PC-3 (cell line): Measurements from ENCODE around the gene TXNDC16. TPM values are rescaled to one million over a fixed set of nuclear protein-coding genes. Genes with fewer than 3 reads are reported as not detected.

Experiments used
- ATAC-seq: fragments of 200-7000 bp; cut with Tn5 transposase; 2 replicates; pipeline ENCODE4 v1.9.1; 2020; ENCODE audit warnings: mild to moderate bottlenecking, moderate library complexity
- BruUV-seq: library from RNA; stranded (reverse); fragments of 400-500 nt; replicated peaks from 2 replicates; lab custom pipeline; 2021; lab: Mats Ljungman, UMichigan
- CTCF ChIA-PET: fragments of 300-600 bp; sonication (Branson Sonifier 250); formaldehyde crosslinking; loops from one replicate; lab custom pipeline; 2022; ENCODE audit warnings: antibody characterized with exemption; lab: Charles Lee
- POLR2A ChIA-PET: fragments of 300-600 bp; sonication (Branson Sonifier 250); formaldehyde crosslinking; loops from one replicate; lab custom pipeline; 2022; ENCODE audit warnings: antibody characterized with exemption; ENCODE audit not compliant: unreplicated experiment; lab: Charles Lee
- DNase-seq: peaks from one replicate; pipeline ENCODE4 v3.0.0-alpha.2; 2015
- H2AFZ ChIP-seq: fragments of 300-600 bp; sonication (generic); 2 replicates; pipeline ENCODE4 v1.6.0; 2016; ENCODE audit warnings: antibody characterized with exemption, low read length
- H3F3A ChIP-seq: fragments of 300-600 bp; sonication (generic); one replicate; pipeline ENCODE4 v1.6.0; 2017; ENCODE audit warnings: antibody characterized with exemption, low read length, control low read depth, mild to moderate bottlenecking; ENCODE audit not compliant: unreplicated experiment
- H3K27ac ChIP-seq: fragments of 300-600 bp; sonication (generic); 2 replicates; pipeline ENCODE4 v1.5.1; 2016; ENCODE audit warnings: mild to moderate bottlenecking, low read length
- H3K27me3 ChIP-seq: fragments of 300-600 bp; sonication (generic); 2 replicates; pipeline ENCODE4 v1.6.1; 2016; ENCODE audit warnings: low read length, mixed read lengths
- H3K36me3 ChIP-seq: fragments of 300-600 bp; sonication (generic); 2 replicates; pipeline ENCODE4 v1.6.1; 2016; ENCODE audit warnings: low read depth, mixed run types, low read length, mixed read lengths
- H3K4me1 ChIP-seq: fragments of 300-600 bp; sonication (generic); 2 replicates; pipeline ENCODE4 v1.5.1; 2016; ENCODE audit warnings: low read length; ENCODE audit not compliant: insufficient read depth
- H3K4me2 ChIP-seq: fragments of 300-600 bp; sonication (generic); 2 replicates; pipeline ENCODE4 v1.6.0; 2016; ENCODE audit warnings: low read length
- H3K4me3 ChIP-seq: fragments of 300-600 bp; sonication (generic); 2 replicates; pipeline ENCODE4 v1.5.1; 2016; ENCODE audit warnings: mild to moderate bottlenecking, low read length, mixed read lengths
- H3K79me2 ChIP-seq: fragments of 300-600 bp; sonication (generic); 2 replicates; pipeline ENCODE4 v1.6.1; 2017; ENCODE audit warnings: low read length, mixed read lengths
- H3K9ac ChIP-seq: fragments of 300-600 bp; sonication (generic); 2 replicates; pipeline ENCODE4 v1.6.0; 2016; ENCODE audit warnings: mild to moderate bottlenecking, low read length
- H3K9me2 ChIP-seq: fragments of 300-600 bp; sonication (generic); replicated peaks from 2 replicates; pipeline ENCODE4 v1.6.1; 2016; ENCODE audit warnings: mixed run types, low read length, mixed read lengths
- H3K9me3 ChIP-seq: fragments of 300-600 bp; sonication (generic); 2 replicates; pipeline ENCODE4 v1.6.1; 2016; ENCODE audit warnings: low read length, mixed read lengths
- H4K20me1 ChIP-seq: fragments of 300-600 bp; sonication (generic); 2 replicates; pipeline ENCODE4 v1.6.1; 2016; ENCODE audit warnings: low read length, mixed read lengths
- CTCF ChIP-seq: fragments of 300-600 bp; sonication (generic); conservative IDR thresholded peaks from 2 replicates; pipeline ENCODE4 v1.5.1; 2017; ENCODE audit warnings: antibody characterized with exemption, low read depth, mild to moderate bottlenecking, low read length
- EZH2 ChIP-seq: fragments of 300-600 bp; sonication (generic); IDR thresholded peaks from one replicate; pipeline ENCODE4 v1.6.1; 2017; ENCODE audit warnings: antibody characterized with exemption, mild to moderate bottlenecking, low read length; ENCODE audit not compliant: unreplicated experiment
- EZH2phosphoT487 ChIP-seq: fragments of 300-600 bp; sonication (generic); IDR thresholded peaks from 2 replicates; pipeline ENCODE4 v1.6.1; 2018; ENCODE audit warnings: mild to moderate bottlenecking, antibody characterized with exemption, low read length, borderline replicate concordance
- intact Hi-C: fragments of 100-400 bp; cut with micrococcal nuclease; formaldehyde crosslinking; loops from 2 replicates; pipeline ENCODE4 v1.9.0; 2023
- total RNA-seq: library from RNA; depleted of rRNA; stranded (reverse); fragments of >200 nt; gene quantifications from 2 replicates; pipeline ENCODE4 v1.2.3, GENCODE V29; 2014

The TXNDC16 gene
- total RNA-seq, 1 experiment from 2014 or later: 4.0 TPM

GRCh38 chr14:52531481-52531880, 20.8 kb downstream of the TXNDC16 start:
- intact Hi-C loops: no loop called here
- POLR2A ChIA-PET: no interaction called here
- no peaks in the 10 kb centered on the region for H3K27me3 ChIP-seq

DNA sequence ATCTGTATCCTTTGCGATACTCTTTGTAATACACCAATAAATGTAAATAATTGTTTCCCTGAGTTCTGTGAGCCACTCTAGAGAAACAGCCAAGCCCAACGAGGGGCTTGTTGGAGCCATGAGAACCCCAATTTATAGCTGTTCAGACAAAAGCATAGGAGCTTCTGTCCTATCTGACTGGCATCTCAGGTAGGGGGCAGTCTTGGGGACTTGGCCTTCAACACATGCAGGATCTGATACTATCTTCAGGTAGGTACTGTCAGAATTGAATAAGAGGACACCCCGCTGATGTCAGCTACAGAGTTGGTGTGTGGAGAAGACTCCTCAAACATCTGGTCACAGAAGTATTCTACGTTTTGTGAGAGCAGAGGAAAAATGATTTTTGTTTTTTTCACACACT, 25.3 kb downstream of the TXNDC16 start:
- Histone ChIP-seq H3K4me1 (no peaks in the 10 kb centered on the region), H3F3A (no peaks in the 10 kb centered on the region), H4K20me1 (no peaks in the 10 kb centered on the region), H3K4me3 (no peak overlapping the region), H3K9me3 (no peaks in the 10 kb centered on the region), H3K9me2 (no peaks in the 10 kb centered on the region), H3K79me2 (no peaks in the 10 kb centered on the region), H2AFZ (no peak overlapping the region), H3K27me3 (no peaks in the 10 kb centered on the region), H3K4me2 (no peak overlapping the region), H3K36me3 (no peaks in the 10 kb centered on the region), H3K9ac (no peak overlapping the region), H3K27ac (no peak overlapping the region)
- intact Hi-C loops: no loop called here
- DNase-seq (no peak), ATAC-seq (no peak)
- CTCF ChIA-PET: no interaction called here
- BruUV-seq: no TSS peak
- POLR2A ChIA-PET: no interaction called here
- TF ChIP-seq EZH2: no peak
- TF ChIP-seq CTCF: peak; percentile 29; the same call in 1 of the 2 replicates

More at GRCh38 chr14:52531481-52531880, 20.8 kb downstream of the TXNDC16 start:
- H3K9me3 ChIP-seq: no peaks in the 10 kb centered on the region
- H3K4me2 ChIP-seq: no peak overlapping the region
- H3K9me2 ChIP-seq: no peaks in the 10 kb centered on the region
- no peaks in the 10 kb centered on the region for H3F3A ChIP-seq
- BruUV-seq: no TSS peak
- no peak for ATAC-seq
- no peaks in the 10 kb centered on the region for H4K20me1 ChIP-seq
- H3K9ac ChIP-seq: no peak overlapping the region
- H3K4me1 ChIP-seq: peaks cover 6% of the 10 kb centered on the region; the same call in 1 of the 2 replicates
- CTCF ChIA-PET: no interaction called here
- H3K36me3 ChIP-seq: no peaks in the 10 kb centered on the region
- H3K27ac ChIP-seq: no peak overlapping the region
- no peak overlapping the region for H2AFZ ChIP-seq
- H3K79me2 ChIP-seq: no peaks in the 10 kb centered on the region
- H3K4me3 ChIP-seq: no peak overlapping the region
- TF ChIP-seq EZH2 (no peak), CTCF (no peak), EZH2phosphoT487 (no peak)
- no peak for DNase-seq

GRCh38 chr14:52522581-52523345, 29.5 kb downstream of the TXNDC16 start:
- Histone ChIP-seq H3K9ac (no peak overlapping the region), H3K9me3 (no peaks in the 10 kb centered on the region), H3K4me3 (no peak overlapping the region), H3K36me3 (no peaks in the 10 kb centered on the region), H3K27me3 (no peaks in the 10 kb centered on the region), H3K9me2 (no peaks in the 10 kb centered on the region), H3K4me1 (no peaks in the 10 kb centered on the region), H3F3A (no peaks in the 10 kb centered on the region), H3K4me2 (no peak overlapping the region), H3K79me2 (no peaks in the 10 kb centered on the region), H2AFZ (no peak overlapping the region), H4K20me1 (no peaks in the 10 kb centered on the region), H3K27ac (no peak overlapping the region)
- BruUV-seq: no TSS peak
- peak; percentile 47 for ATAC-seq
- CTCF ChIA-PET: no interaction called here
- POLR2A ChIA-PET: no interaction called here
- intact Hi-C loops: no loop called here
- no peak for DNase-seq
- TF ChIP-seq CTCF (no peak), EZH2phosphoT487 (no peak), EZH2 (no peak)
